Sigmoid colon (tissue), 7 donors: ENCODE results near the gene RAB31. TPM values are rescaled to one million over a fixed set of nuclear protein-coding genes. Genes with fewer than 3 reads are reported as not detected.
"Not testable (repeated sequence)": the region's sequence is repeated elsewhere in the genome, so short reads cannot be mapped to it uniquely, and the experiment has no call there.

Experiments used
- DNase-seq: peaks from one replicate; pipeline ENCODE4 v3.0.0-alpha.2; 2019
- H3K27ac ChIP-seq, 4 donors: fragments of 200-600 bp; sonication (generic); one replicate each; pipeline ENCODE4 v1.5.1; 2016 to 2019; ENCODE audit warnings: mild to moderate bottlenecking in 1 of 4
- H3K27me3 ChIP-seq, 3 donors: fragments of 200-600 bp; sonication (generic); one replicate each; pipeline ENCODE4 v1.5.1; 2019; ENCODE audit warnings: mild to moderate bottlenecking in 1 of 3
- H3K36me3 ChIP-seq, 4 donors: fragments of 200-600 bp; sonication (generic); one replicate each; pipeline ENCODE4 v1.5.1; 2016 to 2019
- H3K4me1 ChIP-seq, 4 donors: fragments of 200-600 bp; sonication (generic); one replicate each; pipeline ENCODE4 v1.5.1; 2017 to 2019
- H3K4me3 ChIP-seq, 4 donors: fragments of 200-600 bp; sonication (generic); one replicate each; pipeline ENCODE4 v1.5.1; 2017 to 2019; ENCODE audit warnings: mild to moderate bottlenecking in 2 of 4, moderate library complexity in 1 of 4
- H3K9me3 ChIP-seq, 4 donors: fragments of 200-600 bp in 3 of 4; sonication (generic) in 3 of 4; one replicate each; pipeline versions ENCODE4 v1.5.1 to v1.6.1; 2013 to 2019
- CTCF ChIP-seq, 4 experiments: fragments of 450-650 bp in 3 of 4; fragments of 200-600 bp in 1 of 4; IDR thresholded peaks; one replicate each; pipeline ENCODE4 v1.5.1; 2016 to 2019; ENCODE audit warnings: antibody characterized with exemption in 4 of 4, mild to moderate bottlenecking in 3 of 4, moderate library complexity in 2 of 4
- EP300 ChIP-seq, 4 donors: sonication (generic); formaldehyde crosslinking; IDR thresholded peaks; one replicate each; pipeline ENCODE4 v1.6.1; 2017; ENCODE audit warnings: antibody characterized with exemption in 4 of 4
- POLR2A ChIP-seq, 2 donors: fragments of 450-650 bp; IDR thresholded peaks; one replicate each; pipeline ENCODE4 v1.6.1; 2016; ENCODE audit warnings: antibody characterized with exemption in 2 of 2, mild to moderate bottlenecking in 2 of 2, moderate library complexity in 2 of 2
- POLR2AphosphoS5 ChIP-seq, 4 donors: sonication (generic); formaldehyde crosslinking; IDR thresholded peaks; one replicate each; pipeline ENCODE4 v1.6.1; 2017; ENCODE audit warnings: antibody characterized with exemption in 4 of 4
- WGBS, 2 donors: extraction: QIAGEN DNeasy Blood & Tissue Kit; methylation state at CpG; one replicate each; pipeline ENCODE4 v1.1.7; 2013; 5-methylcytosine and 5-hydroxymethylcytosine counted together
- intact Hi-C: fragments of 100-400 bp; cut with DNase I; formaldehyde crosslinking; loops from one replicate; pipeline ENCODE4 v1.15.1; 2023
- polyA plus RNA-seq, 3 donors: library from polyadenylated mRNA; stranded (reverse); fragments of 200-250 nt; gene quantifications; one replicate each; pipeline ENCODE4 v1.2.3, GENCODE V29; 2013
- total RNA-seq, 4 donors: library from RNA; depleted of rRNA; stranded (reverse); fragments of >200 nt; gene quantifications; one replicate each; pipeline ENCODE4 v1.1.0, GENCODE V29; 2016
- donor health status: healthy with polysubstance abuse.
- donor health status: Bipolar disorder and iron deficiency.
- donor health status: healthy.

The RAB31 gene
- total and polyA plus RNA-seq, 7 donors, result 16.2 to 74.6 (median 52.0) TPM

- 35 to 44% methylated on average over 8 of the region's 8 CpGs for WGBS, 2 donors
- Histone ChIP-seq H3K9me3 (no peaks in the 10 kb centered on the region), H3K4me3 (no peak overlapping the region), H3K27ac (no peak overlapping the region), H3K27me3 (no peaks in the 10 kb centered on the region), H3K36me3 (no peaks in the 10 kb centered on the region), H3K4me1 (peaks cover 0 to 13% (median 5%) of the 10 kb centered on the region in 4 donors)
- TF ChIP-seq POLR2AphosphoS5 (IDR thresholded peaks at IDR 0.05) (no peak), EP300 (IDR thresholded peaks at IDR 0.05) (no peak), CTCF (IDR thresholded peaks at IDR 0.05) (no peak), POLR2A (IDR thresholded peaks at IDR 0.05) (no peak)
- intact Hi-C loops, result loop anchor here (10.0 kb wide), 2 partner anchors 49 to 99 kb away; no protein-coding TSS in a partner anchor
- DNase-seq, result no peak
These were observed 34.5 kb upstream of the RAB31 start for GRCh38 chr18:9673296-9674251.

- WGBS, 2 donors, result 91 to 95% methylated on average over 5 of the region's 5 CpGs
- H3K9me3 ChIP-seq, H3K36me3 ChIP-seq, DNase-seq, H3K4me3 ChIP-seq, H3K27ac ChIP-seq, H3K4me1 ChIP-seq, H3K27me3 ChIP-seq: not testable (repeated sequence)
- intact Hi-C loops, result loop anchor here (10.0 kb wide), 2 partner anchors 53 to 103 kb away; no protein-coding TSS in a partner anchor
These were observed 29.9 kb upstream of the RAB31 start for GRCh38 chr18:9678216-9678615.

GRCh38 chr18:9679125-9679524 lies 29.0 kb upstream of the RAB31 start:
- TF ChIP-seq EP300 (IDR thresholded peaks at IDR 0.05) (no peak), CTCF (IDR thresholded peaks at IDR 0.05) (no peak), POLR2AphosphoS5 (IDR thresholded peaks at IDR 0.05) (no peak), POLR2A (IDR thresholded peaks at IDR 0.05) (no peak)
- intact Hi-C loops, result loop anchor here (10.0 kb wide), 2 partner anchors 54 to 104 kb away; no protein-coding TSS in a partner anchor
- Histone ChIP-seq H3K27ac (no peak overlapping the region), H3K9me3 (no peaks in the 10 kb centered on the region), H3K27me3 (no peaks in the 10 kb centered on the region), H3K4me3 (no peak overlapping the region), H3K36me3 (no peaks in the 10 kb centered on the region), H3K4me1 (peaks cover 0 to 10% (median 5%) of the 10 kb centered on the region in 4 donors)
- no peak for DNase-seq
- 95 to 96% methylated on average over 17 of the region's 17 CpGs for WGBS, 2 donors

GRCh38 chr18:9681217-9681616 lies 26.9 kb upstream of the RAB31 start:
- no peak overlapping the region for H3K4me3 ChIP-seq
- no peak overlapping the region for H3K27ac ChIP-seq
- no peaks in the 10 kb centered on the region for H3K9me3 ChIP-seq
- no peaks in the 10 kb centered on the region for H3K36me3 ChIP-seq
- H3K27me3 ChIP-seq, result no peaks in the 10 kb centered on the region
- intact Hi-C loops, result no loop called here
- 80 to 82% methylated on average over 1 of the region's 1 CpG for WGBS, 2 donors
- DNase-seq, result no peak
- TF ChIP-seq POLR2AphosphoS5 (IDR thresholded peaks at IDR 0.05) (no peak), EP300 (IDR thresholded peaks at IDR 0.05) (no peak), POLR2A (IDR thresholded peaks at IDR 0.05) (no peak), CTCF (IDR thresholded peaks at IDR 0.05) (no peak)
- H3K4me1 ChIP-seq, result peaks cover 0 to 25% (median 17%) of the 10 kb centered on the region in 4 donors

- DNase-seq, result no peak
- Histone ChIP-seq H3K27me3 (no peaks in the 10 kb centered on the region), H3K36me3 (no peaks in the 10 kb centered on the region), H3K9me3 (no peaks in the 10 kb centered on the region), H3K4me3 (no peak overlapping the region), H3K4me1 (peaks cover 0 to 25% (median 17%) of the 10 kb centered on the region in 4 donors), H3K27ac (no peak overlapping the region)
- 91 to 93% methylated on average over 1 of the region's 1 CpG for WGBS, 2 donors
- TF ChIP-seq POLR2A (IDR thresholded peaks at IDR 0.05) (no peak), CTCF (IDR thresholded peaks at IDR 0.05) (no peak), POLR2AphosphoS5 (IDR thresholded peaks at IDR 0.05) (no peak), EP300 (IDR thresholded peaks at IDR 0.05) (no peak)
- intact Hi-C loops, result no loop called here
These were observed 25.5 kb upstream of the RAB31 start for GRCh38 chr18:9682572-9682971.
